GM12875 (cell line): ENCODE measurements around the gene ULK3.

ENCODE experiments used
- H3K4me3 ChIP-seq: one replicate; pipeline ENCODE4 v1.5.1; 2011; ENCODE audit warnings: low read depth, low read length, control low read depth
- CTCF ChIP-seq: IDR thresholded peaks from 2 replicates; pipeline ENCODE4 v1.5.1; 2011; ENCODE audit warnings: low read depth, mild to moderate bottlenecking, control low read depth, inconsistent platforms, low read length, moderate library complexity, borderline replicate concordance; ENCODE audit not compliant: insufficient read depth

ULK3 gene

GRCh38 chr15:74807282-74807681 is 35.7 kb downstream of the ULK3 start:
- H3K4me3 ChIP-seq: no peak overlapping the region
- TF ChIP-seq CTCF: no peak

GRCh38 chr15:74804935-74805334 is 38.0 kb downstream of the ULK3 start:
- no peak for TF ChIP-seq CTCF
- no peak overlapping the region for H3K4me3 ChIP-seq

- no peak for TF ChIP-seq CTCF
- no peak overlapping the region for H3K4me3 ChIP-seq
Observed at GRCh38 chr15:74802862-74803447, 40.0 kb downstream of the ULK3 start.

- TF ChIP-seq CTCF: no peak
- no peak overlapping the region for H3K4me3 ChIP-seq
Observed at GRCh38 chr15:74802290-74802689, 40.7 kb downstream of the ULK3 start.

- no peak for TF ChIP-seq CTCF
Observed at GRCh38 chr15:74801311-74801997, 41.5 kb downstream of the ULK3 start.

GRCh38 chr15:74800559-74801094 is 42.3 kb downstream of the ULK3 start:
- H3K4me3 ChIP-seq: no peak overlapping the region
- TF ChIP-seq CTCF: no peak

More at GRCh38 chr15:74801311-74801997, 41.5 kb downstream of the ULK3 start:
- H3K4me3 ChIP-seq: no peak overlapping the region

GRCh38 chr15:74799856-74800558 is 42.9 kb downstream of the ULK3 start:
- no peak overlapping the region for H3K4me3 ChIP-seq
- TF ChIP-seq CTCF: peak; percentile 98
